ENCODE results near the gene CCNK. TPM values are rescaled to one million over a fixed set of nuclear protein-coding genes. Genes with fewer than 3 reads are reported as not detected.
A peak's percentile ranks its signal among the peaks of the same experiment; 100 is the strongest.

The CCNK gene
- polyA plus RNA-seq, 2 of the 4 experiments (the other 2 are of a cell fraction): 22.7 to 46.6 TPM

DNA sequence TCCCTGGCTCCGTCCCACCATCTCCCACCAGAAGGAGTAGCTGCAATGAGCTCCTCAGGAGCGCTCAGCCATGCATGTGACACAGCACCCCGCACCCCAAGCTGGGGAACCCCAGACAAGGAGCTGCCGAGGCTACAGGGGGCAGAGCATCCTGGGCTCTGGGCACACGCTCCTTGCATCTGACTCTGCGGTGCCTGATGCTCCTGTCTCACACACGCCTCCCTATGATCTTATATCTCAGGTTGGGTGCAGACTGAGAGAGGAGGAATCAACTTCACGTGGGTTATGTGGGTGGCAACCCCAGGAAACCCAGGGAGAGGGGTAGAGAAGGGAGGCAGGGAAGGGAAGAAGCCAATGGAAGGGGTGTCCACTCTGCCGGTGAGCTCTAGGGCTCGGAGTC is 60.0 kb downstream of the CCNK start (continued):
- TF ChIP-seq ELK1 (IDR thresholded peaks at IDR 0.05; ENCODE audit: low read depth, low read length) (no peak), MAFK (IDR thresholded peaks at IDR 0.05; ENCODE audit: partially characterized antibody) (no peak)

DNA sequence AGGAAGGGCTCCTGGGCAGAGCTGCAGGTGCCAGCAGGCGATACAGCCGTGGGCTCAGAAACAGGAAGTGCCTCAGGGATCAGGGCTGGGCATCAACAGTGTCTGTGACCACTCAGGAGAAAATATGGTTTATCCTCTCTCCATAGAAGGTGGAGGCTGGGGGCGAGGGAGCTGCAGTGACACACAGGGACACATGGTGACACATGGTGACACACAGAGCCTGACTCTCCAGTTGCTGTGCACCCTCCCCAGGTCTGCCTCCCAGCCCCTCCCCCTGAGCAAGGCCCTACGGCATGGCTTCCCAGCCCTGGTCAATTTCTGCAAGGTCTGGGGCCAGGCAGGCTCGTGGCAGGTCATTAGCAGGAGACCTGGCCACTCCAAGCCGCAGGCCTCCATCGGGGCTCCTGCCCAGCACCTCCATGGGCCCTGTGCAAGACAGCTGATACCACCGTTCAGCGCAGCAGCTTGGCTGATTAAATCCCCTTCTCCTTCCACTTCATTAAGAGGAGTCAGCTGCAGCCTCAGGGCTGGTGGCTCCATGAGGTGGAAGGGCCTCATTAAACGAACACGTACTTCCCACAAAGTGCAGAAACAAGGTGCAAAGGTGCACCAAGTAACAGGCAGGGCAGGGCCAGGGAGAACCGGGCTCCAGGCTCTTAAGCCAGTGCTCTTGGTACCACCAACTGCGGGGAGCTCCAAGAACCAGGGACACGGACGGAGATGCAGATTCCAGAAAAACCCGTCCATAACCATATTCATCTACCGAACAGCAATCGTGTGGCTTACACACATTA is 60.7 kb downstream of the CCNK start:
- FAIRE-seq: no peak
- peak overlapping the region in 1 of 2 experiments; percentile 62; a peak in 2 of 6 replicates for H3K27ac ChIP-seq
- no peak for DNase-seq (ENCODE audit: low read depth in 1 of 2, low spot score in 1 of 2)
- TF ChIP-seq PHF8 (IDR thresholded peaks at IDR 0.05; ENCODE audit: borderline replicate concordance, low read depth): no peak
- TF ChIP-seq CHD2 (IDR thresholded peaks at IDR 0.05; ENCODE audit: low read length, partially characterized antibody): no peak
- TF ChIP-seq NPAS2 (CRISPR knock-in tag; IDR thresholded peaks at IDR 0.05; ENCODE audit: borderline replicate concordance): no peak
- TF ChIP-seq ESRRA (IDR thresholded peaks at IDR 0.05; ENCODE audit: borderline replicate concordance, low read length): no peak
- no peak for TF ChIP-seq RAD21 (conservative IDR thresholded peaks at IDR 0.05 in 1 of 2, IDR thresholded peaks at IDR 0.05 in 1 of 2)
- no peak for TF ChIP-seq RFX5 (IDR thresholded peaks at IDR 0.05)
- H3K4me2 ChIP-seq: no peak overlapping the region
- CTCF ChIA-PET: interaction anchor here (0.9 to 9.4 kb wide), 7 partner anchors 16 to 91 kb away, joined by 3 to 67 read pairs (median 5); no protein-coding TSS in a partner anchor
- no peaks in the 10 kb centered on the region for H3K9me3 ChIP-seq
- 83% methylated on average over 17 of the region's 18 CpGs for WGBS (ENCODE audit: missing lambda C conversion rate)
- no peak for ATAC-seq
- H3K4me1 ChIP-seq: peaks cover 38% of the 10 kb centered on the region
- POLR2A ChIA-PET: no interaction called here
- H3K4me3 ChIP-seq: no peak overlapping the region

- no peak for FAIRE-seq
- no peak overlapping the region for H3K4me2 ChIP-seq
- WGBS (ENCODE audit: missing lambda C conversion rate): 95% methylated on average over 13 of the region's 13 CpGs
- no peak for TF ChIP-seq FOSB (CRISPR knock-in tag; IDR thresholded peaks at IDR 0.05)
- no peak for TF ChIP-seq CBX2 (IDR thresholded peaks at IDR 0.05; ENCODE audit: borderline replicate concordance, low read depth)
- TF ChIP-seq ZNF302 (CRISPR knock-in tag; IDR thresholded peaks at IDR 0.05): no peak
- no peak for TF ChIP-seq FOXS1 (CRISPR knock-in tag; IDR thresholded peaks at IDR 0.05)
- TF ChIP-seq BHLHE40 (IDR thresholded peaks at IDR 0.05; ENCODE audit: low read depth, low read length): no peak
- TF ChIP-seq HOXA7 (CRISPR knock-in tag; IDR thresholded peaks at IDR 0.05): no peak
- TF ChIP-seq HDAC2 (IDR thresholded peaks at IDR 0.05): no peak
- TF ChIP-seq PBX3 (IDR thresholded peaks at IDR 0.05): no peak
- TF ChIP-seq HES2 (IDR thresholded peaks at IDR 0.05): no peak
- no peaks in the 10 kb centered on the region for H3K9me3 ChIP-seq
- peak overlapping the region in 1 of 2 experiments; percentile 15; a peak in 1 of 6 replicates for H3K27ac ChIP-seq
- ATAC-seq: no peak
- POLR2A ChIA-PET: no interaction called here
- CTCF ChIA-PET: interaction anchor here (0.9 to 9.4 kb wide), 7 partner anchors 9 to 90 kb away, joined by 3 to 67 read pairs (median 4); no protein-coding TSS in a partner anchor
- no peak for DNase-seq (ENCODE audit: low read depth in 1 of 2, low spot score in 1 of 2)
- peaks cover 31% of the 10 kb centered on the region for H3K4me1 ChIP-seq
- no peak overlapping the region for H3K4me3 ChIP-seq
Observed at GRCh38 chr14:99542566-99542965, 61.4 kb downstream of the CCNK start.

GRCh38 chr14:99543370-99543769 is 62.2 kb downstream of the CCNK start:
- Histone ChIP-seq H3K4me3 (no peak overlapping the region), H3K4me2 (no peak overlapping the region), H3K4me1 (peaks cover 23% of the 10 kb centered on the region), H3K9me3 (no peaks in the 10 kb centered on the region), H3K27ac (no peak overlapping the region)
- ChIA-PET CTCF (interaction anchor here (0.9 to 9.4 kb wide), 8 partner anchors 9 to 89 kb away, joined by 3 to 67 read pairs (median 4); no protein-coding TSS in a partner anchor), POLR2A (no interaction called here)
- peak; percentile 82 for TF ChIP-seq ZFP36 (IDR thresholded peaks at IDR 0.05; ENCODE audit: borderline replicate concordance, partially characterized antibody)
- TF ChIP-seq CBX2 (IDR thresholded peaks at IDR 0.05; ENCODE audit: borderline replicate concordance, low read depth): no peak
- 83% methylated on average over 4 of the region's 4 CpGs for WGBS (ENCODE audit: missing lambda C conversion rate)
- ATAC-seq (no peak), FAIRE-seq (no peak), DNase-seq (ENCODE audit: low read depth in 1 of 2, low spot score in 1 of 2) (no peak)
